NT2/D1 (cell line): ENCODE data around the gene CYTL1.
"Not testable (repeated sequence)": the region's sequence is repeated elsewhere in the genome, so short reads cannot be mapped to it uniquely, and the experiment has no call there.

ENCODE experiments used
- SUZ12 ChIP-seq: IDR thresholded peaks from 2 replicates; pipeline ENCODE4 v1.6.1; 2011; ENCODE audit not compliant: insufficient read length, insufficient read depth; ENCODE audit errors: extremely low read depth
- YY1 ChIP-seq: IDR thresholded peaks from 2 replicates; pipeline ENCODE4 v1.6.1; 2011; ENCODE audit not compliant: insufficient read length, insufficient read depth
- ZNF274 ChIP-seq: IDR thresholded peaks from 2 replicates; pipeline ENCODE4 v1.6.1; 2011; ENCODE audit warnings: mild to moderate bottlenecking, low read depth, low read length

DNA sequence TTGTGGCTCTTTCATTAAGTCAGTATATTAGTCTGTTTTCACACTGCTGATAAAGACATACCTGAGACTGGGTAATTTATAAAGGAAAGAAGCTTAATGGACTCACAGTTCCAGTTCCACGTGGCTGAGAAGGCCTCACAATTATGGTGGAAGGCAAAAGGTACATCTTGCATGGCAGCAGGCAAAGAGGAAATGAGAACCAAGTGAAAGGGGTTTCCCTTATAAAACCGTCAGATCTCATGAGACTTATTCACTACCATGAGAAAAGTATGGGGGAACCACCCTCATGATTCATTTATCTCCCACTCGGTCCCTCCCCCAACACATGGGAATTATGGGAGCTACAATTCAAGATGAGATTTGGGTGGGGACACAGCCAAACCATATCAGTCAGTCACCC, 47.7 kb upstream of the CYTL1 start:
- not testable (repeated sequence) for TF ChIP-seq ZNF274, YY1, SUZ12
